HG02798 (cell line): ENCODE results near the gene ANTXRL.
"Not testable (repeated sequence)": the region's sequence is repeated elsewhere in the genome, so short reads cannot be mapped to it uniquely, and the experiment has no call there.

Source experiments
- ATAC-seq: cut with Tn5 transposase; IDR thresholded peaks from one replicate; pipeline ENCODE4 v1.9.1; 2021; ENCODE audit warnings: mild to moderate bottlenecking; ENCODE audit not compliant: unreplicated experiment, poor library complexity

ANTXRL gene

DNA sequence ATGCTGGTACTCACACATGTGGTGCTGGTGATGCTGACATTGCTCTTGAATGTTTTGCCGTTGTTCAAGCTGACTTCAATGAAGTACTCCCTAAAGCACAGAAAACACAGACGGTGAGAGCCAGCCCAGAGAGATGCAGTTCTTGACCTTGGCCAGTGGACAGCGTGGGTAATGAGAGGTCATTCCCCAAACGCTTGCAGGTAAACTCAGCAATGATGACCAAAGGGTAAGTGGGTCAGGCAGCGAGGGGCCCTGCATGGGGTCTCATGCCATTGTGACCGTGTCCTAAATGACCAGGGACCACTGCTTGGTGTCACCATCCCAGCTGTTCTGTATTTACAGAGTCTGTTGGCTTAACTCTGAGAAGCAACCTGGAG, 32.8 kb upstream of the ANTXRL start:
- ATAC-seq, result no peak

DNA sequence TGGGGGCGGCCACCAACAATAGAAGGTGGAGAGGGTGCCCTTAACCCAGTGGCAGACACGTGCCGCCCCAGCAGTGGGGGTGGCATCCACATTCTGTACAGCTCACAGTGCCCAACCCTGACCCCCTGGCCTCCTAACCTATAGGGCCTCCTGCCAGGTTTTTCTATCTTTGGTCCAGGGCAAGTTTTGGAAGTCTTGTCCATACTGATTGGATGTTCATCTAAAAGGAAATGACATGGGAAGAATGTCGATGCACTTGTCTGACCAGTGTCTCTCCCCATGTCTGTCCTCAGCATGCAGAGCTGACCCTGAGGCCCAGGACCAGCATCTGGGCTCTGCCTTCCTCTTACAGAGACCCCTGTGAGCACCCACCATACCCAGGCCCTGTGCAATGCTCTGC, 32.3 kb upstream of the ANTXRL start:
- ATAC-seq, result no peak

DNA sequence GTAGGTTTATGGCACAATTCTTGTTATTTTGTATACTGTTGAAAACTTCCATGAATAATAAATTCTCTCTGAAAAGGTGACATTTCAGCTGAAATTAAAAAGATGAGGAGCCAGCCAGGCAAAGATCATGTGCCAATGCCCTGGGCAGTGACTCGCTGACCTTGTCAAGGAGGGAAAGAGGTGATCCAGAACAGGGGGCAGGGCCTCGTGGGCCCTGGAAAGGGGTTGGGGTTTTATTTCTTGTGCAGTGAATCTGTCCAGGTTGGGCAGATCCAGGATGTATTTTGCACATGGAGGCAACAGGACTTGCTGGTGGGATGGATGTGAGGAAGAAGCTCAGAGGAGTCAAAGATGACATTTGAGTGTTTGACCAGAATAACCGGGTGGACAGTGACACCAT, 31.6 kb upstream of the ANTXRL start:
- ATAC-seq, result not testable (repeated sequence)

- no peak for ATAC-seq
Measured at GRCh38 chr10:46255801-46256747, 30.7 kb upstream of the ANTXRL start.

DNA sequence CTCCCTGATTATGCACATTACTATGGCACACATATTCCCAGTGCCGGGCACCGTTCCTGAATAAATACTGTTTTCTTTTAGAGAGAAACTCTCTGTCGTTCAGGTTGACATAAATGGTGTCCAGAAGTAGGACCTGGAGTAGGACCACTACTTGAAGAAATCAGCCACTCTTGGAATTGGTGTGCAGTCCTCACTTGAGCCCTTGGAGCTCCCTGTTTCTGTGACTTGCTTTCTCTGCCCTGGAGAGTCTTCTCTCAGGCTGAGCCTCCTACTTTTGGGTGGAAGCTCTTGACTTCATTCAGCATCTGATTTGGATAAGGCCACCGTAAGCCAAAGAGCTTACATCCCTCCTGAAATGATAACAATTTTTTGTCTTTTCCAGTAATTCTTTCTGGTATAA, 29.7 kb upstream of the ANTXRL start:
- ATAC-seq, result no peak

GRCh38 chr10:46262906-46263560, 23.8 kb upstream of the ANTXRL start:
- ATAC-seq, result not testable (repeated sequence)

GRCh38 chr10:46263831-46264268, 22.9 kb upstream of the ANTXRL start:
- no peak for ATAC-seq

DNA sequence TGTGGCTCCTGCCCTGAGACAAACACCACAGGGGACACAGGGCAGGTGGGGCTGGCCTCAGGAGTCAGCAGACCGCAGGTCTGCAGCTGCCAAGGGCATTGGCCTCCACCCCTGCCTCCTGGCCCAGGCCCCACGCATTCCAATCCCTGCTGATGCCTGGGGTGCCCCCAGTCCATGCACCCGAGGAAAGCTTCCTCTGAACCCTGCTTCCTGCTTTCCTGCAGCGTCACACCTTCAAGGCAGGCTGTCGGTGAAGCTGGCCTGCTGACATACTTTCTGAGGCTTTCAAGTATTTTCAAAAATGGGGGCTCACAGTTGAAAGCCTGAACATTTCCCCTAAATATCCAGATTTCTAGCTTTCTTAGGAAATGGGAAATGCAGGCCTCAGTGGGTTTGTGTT, 22.5 kb upstream of the ANTXRL start:
- no peak for ATAC-seq

DNA sequence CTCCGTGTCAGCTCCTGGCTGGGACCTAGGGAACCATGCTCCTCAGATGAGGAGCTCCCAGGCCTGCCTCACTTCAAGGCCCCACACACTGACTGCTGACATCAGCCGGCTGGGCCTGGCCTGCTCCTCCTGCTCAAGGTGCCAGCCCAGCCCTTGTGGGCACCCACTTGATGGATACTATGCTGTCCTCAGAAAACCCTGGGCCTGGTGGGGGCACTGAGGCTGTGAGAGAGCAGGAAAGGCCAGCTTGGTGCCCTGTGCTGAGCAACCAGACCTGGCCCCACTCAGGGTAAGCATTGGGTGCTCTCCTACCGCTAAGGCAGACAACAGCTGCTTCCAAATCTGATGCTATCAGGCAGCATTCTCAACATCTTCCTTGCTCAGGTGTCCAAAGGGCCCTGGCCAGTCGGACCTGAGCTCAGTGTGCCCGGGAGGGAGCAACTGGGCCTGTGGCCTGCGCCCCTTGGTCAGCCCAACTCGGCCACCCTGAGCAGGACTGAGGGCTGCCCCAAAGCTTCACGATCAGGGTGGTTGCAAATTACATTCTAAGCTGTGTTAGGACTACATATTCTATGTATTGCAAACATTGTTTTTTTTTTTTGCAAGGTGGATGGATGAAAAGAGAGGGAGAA, 21.9 kb upstream of the ANTXRL start:
- no peak for ATAC-seq

GRCh38 chr10:46265566-46266305, 21.1 kb upstream of the ANTXRL start:
- not testable (repeated sequence) for ATAC-seq

DNA sequence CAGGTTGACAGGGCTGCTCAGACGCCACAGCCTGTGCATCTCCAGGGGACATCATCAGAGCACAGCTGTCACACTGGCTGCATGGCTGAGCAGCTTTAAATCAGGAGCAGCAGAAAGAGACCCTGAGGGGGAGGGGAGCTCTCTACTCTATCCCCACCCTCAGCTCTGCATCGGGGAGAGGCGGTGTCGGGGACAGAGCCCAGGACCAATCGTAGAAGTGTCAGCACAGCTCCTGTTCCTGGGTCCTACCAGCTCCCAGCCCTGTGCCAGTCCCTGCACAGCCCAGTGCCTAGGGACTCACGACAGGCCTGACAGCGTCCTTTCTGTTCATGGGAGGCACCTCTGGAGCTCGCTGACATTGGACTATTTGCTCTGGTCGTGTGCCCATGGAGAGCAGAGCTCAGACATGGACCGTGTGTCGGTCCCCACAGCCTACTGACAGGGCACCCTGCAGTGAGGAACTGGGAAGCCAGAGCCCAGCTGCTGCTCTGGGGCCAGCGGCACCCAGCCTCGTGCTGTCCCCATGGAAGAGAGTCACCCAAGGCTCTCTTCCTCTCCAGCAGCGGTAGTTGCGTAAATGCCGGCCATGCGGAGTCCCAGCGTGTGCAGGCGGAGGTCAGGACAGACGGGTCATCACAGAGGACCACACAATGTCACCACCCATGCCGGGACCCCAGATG, 20.4 kb upstream of the ANTXRL start:
- no peak for ATAC-seq

- ATAC-seq, result no peak
Measured at GRCh38 chr10:46267132-46267985, 19.4 kb upstream of the ANTXRL start.

DNA sequence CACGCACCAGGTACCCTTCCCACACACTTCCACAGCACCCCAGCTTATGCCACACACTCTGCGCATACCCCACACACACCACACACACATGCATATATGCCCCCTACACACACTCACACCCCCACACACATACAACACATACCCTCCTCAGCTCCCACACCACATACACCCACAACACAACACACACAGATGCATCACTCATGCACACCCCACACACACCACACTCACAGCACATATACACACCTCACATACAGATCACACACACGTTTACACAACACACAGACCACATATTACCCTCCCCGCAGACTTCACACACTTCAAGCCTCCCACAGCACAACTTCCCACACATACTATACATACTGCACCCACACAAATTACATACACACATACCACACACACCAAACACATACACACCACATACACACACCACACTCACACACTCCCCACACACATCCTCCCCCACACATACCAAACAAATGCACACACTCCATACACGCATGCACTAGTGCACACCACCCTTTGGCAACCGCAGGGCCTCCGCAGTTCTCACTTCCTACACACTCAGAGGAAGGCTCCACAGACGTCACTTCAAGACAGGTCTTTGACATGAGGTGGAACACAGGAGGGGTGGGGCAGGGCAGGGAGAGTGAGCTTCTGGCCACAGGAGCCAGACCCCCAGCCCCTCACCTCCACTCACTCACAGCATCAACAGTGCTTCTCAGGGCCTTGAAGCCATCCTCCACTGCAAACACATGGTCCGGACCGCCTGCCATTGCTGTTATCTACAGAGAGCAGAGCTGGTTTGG, 18.5 kb upstream of the ANTXRL start:
- ATAC-seq, result no peak

GRCh38 chr10:46269554-46270053, 17.2 kb upstream of the ANTXRL start:
- not testable (repeated sequence) for ATAC-seq

GRCh38 chr10:46270086-46270811, 16.5 kb upstream of the ANTXRL start:
- ATAC-seq, result no peak

DNA sequence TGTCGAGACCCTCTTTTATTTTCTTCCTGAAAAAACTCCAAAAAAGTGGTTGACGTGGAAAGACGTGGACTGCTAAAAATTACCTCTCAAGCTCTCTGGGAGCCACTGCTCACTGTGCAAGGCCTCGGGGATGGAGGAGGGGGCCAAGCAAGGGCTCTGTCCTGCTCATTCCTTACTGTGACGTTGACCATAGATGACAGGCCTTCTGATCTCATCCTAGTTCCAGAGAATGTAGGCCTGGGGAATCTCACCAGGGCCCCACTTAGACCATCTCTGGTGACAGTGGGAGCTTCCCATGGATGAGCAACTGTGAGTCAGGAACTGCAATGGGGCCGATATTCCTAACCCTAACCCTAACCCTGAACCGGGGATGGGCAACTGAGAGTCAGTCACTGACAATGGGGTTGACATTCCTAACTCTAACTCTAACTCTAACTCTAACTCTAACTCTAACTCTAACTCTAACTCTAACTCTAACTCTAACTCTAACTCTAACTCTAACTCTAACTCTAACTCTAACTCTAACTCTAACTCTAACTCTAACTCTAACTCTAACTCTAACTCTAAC, 15.8 kb upstream of the ANTXRL start:
- not testable (repeated sequence) for ATAC-seq
